ENCODE data around the gene TAS1R3. TPM values are rescaled to one million over a fixed set of nuclear protein-coding genes. Genes with fewer than 3 reads are reported as not detected.

TAS1R3 gene
- total RNA-seq, 1 experiment from 2014 or later = 0.28 TPM

GRCh38 chr1:1282998-1283397 is 48.1 kb upstream of the TAS1R3 start:
- H3K23me2 ChIP-seq (ENCODE audit: insufficient read length, low read depth, low read length, poor library complexity, severe bottlenecking) = no peaks in the 10 kb centered on the region
- H4K5ac ChIP-seq (ENCODE audit: insufficient read length, low read depth, low read length) = no peak overlapping the region
- DNase-seq = no peak
- H3K23ac ChIP-seq (ENCODE audit: insufficient read length, low read depth, low read length) = no peak overlapping the region
- no peaks in the 10 kb centered on the region for H3K27me3 ChIP-seq (ENCODE audit: insufficient read depth, low read length)
- H2BK5ac ChIP-seq (ENCODE audit: insufficient read length, low read length) = no peak overlapping the region
- Mint-ChIP-seq H3K27ac (no peak overlapping the region), H3K4me1 (0 out of 4 replicates have a peak, but pooled peaks cover 0 to 5% of the 10 kb centered on the region in 2 experiments), H3K9me3 (no peaks in the 10 kb centered on the region; a peak in 1 of 5 replicates), H3K36me3 (ENCODE audit: insufficient read depth in 1 of 3, low read depth in 3 of 3) (no peaks in the 10 kb centered on the region), H3K27me3 (ENCODE audit: low read depth) (peaks cover 6% of the 10 kb centered on the region), H3K4me3 (no peak overlapping the region)
- H3K56ac ChIP-seq (ENCODE audit: insufficient read length, low read depth, low read length) = no peak overlapping the region
- no peak overlapping the region for H3T11ph ChIP-seq (ENCODE audit: low read length)
- H3K9ac ChIP-seq (ENCODE audit: extremely low read depth, insufficient read length, low read length) = no peak overlapping the region
- H4K8ac ChIP-seq (replicated peaks; ENCODE audit: insufficient read length, low read depth, low read length) = no peak overlapping the region
- no peak overlapping the region for H2AFZ ChIP-seq (ENCODE audit: low read length)
- H3K79me1 ChIP-seq (ENCODE audit: insufficient read depth, low read depth, low read length, poor library complexity, severe bottlenecking) = no peaks in the 10 kb centered on the region
- WGBS (ENCODE audit: extremely low coverage, insufficient read length, low lambda C conversion rate) = no CpG with 5 or more reads among the region's 14 CpGs
- no peak overlapping the region for H3K14ac ChIP-seq (ENCODE audit: insufficient read depth, low read length)
- no peak overlapping the region for H2BK20ac ChIP-seq (ENCODE audit: low read depth, low read length, poor library complexity, severe bottlenecking)
- no peak overlapping the region for H2AK5ac ChIP-seq (ENCODE audit: insufficient read length, low read length)
- no peak overlapping the region for H2BK15ac ChIP-seq (ENCODE audit: low read depth, low read length)
- H4K91ac ChIP-seq (ENCODE audit: insufficient read length, low read depth, low read length) = no peak overlapping the region
- no peak overlapping the region for H2BK12ac ChIP-seq (ENCODE audit: insufficient read length, low read depth, low read length)
- H3K27ac ChIP-seq (ENCODE audit: insufficient read length, low read depth, low read length) = no peak overlapping the region
- no peaks in the 10 kb centered on the region for H3K9me3 ChIP-seq (ENCODE audit: control insufficient read depth, low read depth, low read length)
- no peaks in the 10 kb centered on the region for H3K79me2 ChIP-seq (ENCODE audit: insufficient read depth, low read length)
- no peak overlapping the region for H3K4me2 ChIP-seq (ENCODE audit: insufficient read depth, insufficient read length, low read length)
- no peaks in the 10 kb centered on the region for H3K4me1 ChIP-seq (ENCODE audit: insufficient read depth, low read length)
- H2BK120ac ChIP-seq (ENCODE audit: low read depth, low read length, poor library complexity, severe bottlenecking) = no peak overlapping the region
- no peak for TF ChIP-seq CTCF (conservative IDR thresholded peaks at IDR 0.05)
- no peak overlapping the region for H3K18ac ChIP-seq (ENCODE audit: insufficient read length, low read depth, low read length)
- H3K4ac ChIP-seq (ENCODE audit: low read depth, low read length) = no peak overlapping the region
- H4K20me1 ChIP-seq (ENCODE audit: control insufficient read depth, insufficient read depth, insufficient read length) = no peaks in the 10 kb centered on the region
